Muscle of back (tissue), 11 donors: ENCODE measurements around the gene FAM120B. TPM values are rescaled to one million over a fixed set of nuclear protein-coding genes. Genes with fewer than 3 reads are reported as not detected.

ENCODE experiments used
- DNase-seq, 3 donors: peaks; one replicate each; pipeline versions ENCODE4 v3.0.0 to v3.0.0-alpha.2; 2013
- polyA plus RNA-seq, 10 donors: library from polyadenylated mRNA; unstranded; fragments of 120-200 nt; gene quantifications; one replicate each; pipeline ENCODE4 v1.2.1, GENCODE V29; 2013; ENCODE audit not compliant: insufficient read length in 10 of 10

The FAM120B gene
- polyA plus RNA-seq, 10 donors, result 20.5 to 29.7 (median 26.7) TPM

- DNase-seq, result no peak
Measured at GRCh38 chr6:170456334-170456733, 149.8 kb downstream of the FAM120B start.

Other genes starting within 250 kb of the FAM120B start
- gene DLL1, start 15.7 kb upstream of the FAM120B start, polyA plus RNA-seq, result 10 to 100 TPM; 13.2 to 18.8 (median 16.6) TPM
- gene PSMB1, start 246.5 kb downstream of the FAM120B start, polyA plus RNA-seq, result 100 to 1,000 TPM; 119 to 141 (median 131) TPM
- gene TBP, start 247.6 kb downstream of the FAM120B start, polyA plus RNA-seq, result 10 to 100 TPM; 11.8 to 18.8 (median 15.0) TPM